Lower leg skin (tissue), 4 donors: ENCODE data around the gene EGFL7. TPM values are rescaled to one million over a fixed set of nuclear protein-coding genes. Genes with fewer than 3 reads are reported as not detected.

Experiments used
- DNase-seq, 2 donors: peaks; one replicate each; pipeline ENCODE4 v3.0.0-alpha.2; 2019; ENCODE audit warnings: low spot score in 2 of 2
- H3K4me3 ChIP-seq: fragments of 200-600 bp; sonication (generic); 2 replicates; pipeline ENCODE4 v1.5.1; 2017; ENCODE audit warnings: mild to moderate bottlenecking, low read depth; ENCODE audit not compliant: poor library complexity, severe bottlenecking
- CTCF ChIP-seq, 3 donors: fragments of 450-650 bp; IDR thresholded peaks; one replicate each; pipeline ENCODE4 v1.5.1; 2016; ENCODE audit warnings: antibody characterized with exemption in 3 of 3, mild to moderate bottlenecking in 3 of 3, moderate library complexity in 2 of 3
- POLR2A ChIP-seq, 2 donors: fragments of 450-650 bp; IDR thresholded peaks; one replicate each; pipeline ENCODE4 v1.6.1; 2016 to 2017; ENCODE audit warnings: antibody characterized with exemption in 2 of 2, mild to moderate bottlenecking in 1 of 2, moderate library complexity in 1 of 2
- WGBS, 2 donors: methylation state at CpG; one replicate each; pipeline ENCODE4 v1.1.5; 2018; 5-methylcytosine and 5-hydroxymethylcytosine counted together
- intact Hi-C: fragments of 100-400 bp; cut with DNase I; formaldehyde crosslinking; loops from one replicate; pipeline ENCODE4 v1.15.0; 2023; ENCODE audit warnings: low total_unique reads
- total RNA-seq, 4 donors: library from RNA; depleted of rRNA; stranded (reverse); fragments of >200 nt; gene quantifications; one replicate each; pipeline ENCODE4 v1.1.0, GENCODE V29; 2016

EGFL7 gene
- total RNA-seq, 4 donors from 2014 or later: 27.8 to 62.2 (median 46.2) TPM

DNA sequence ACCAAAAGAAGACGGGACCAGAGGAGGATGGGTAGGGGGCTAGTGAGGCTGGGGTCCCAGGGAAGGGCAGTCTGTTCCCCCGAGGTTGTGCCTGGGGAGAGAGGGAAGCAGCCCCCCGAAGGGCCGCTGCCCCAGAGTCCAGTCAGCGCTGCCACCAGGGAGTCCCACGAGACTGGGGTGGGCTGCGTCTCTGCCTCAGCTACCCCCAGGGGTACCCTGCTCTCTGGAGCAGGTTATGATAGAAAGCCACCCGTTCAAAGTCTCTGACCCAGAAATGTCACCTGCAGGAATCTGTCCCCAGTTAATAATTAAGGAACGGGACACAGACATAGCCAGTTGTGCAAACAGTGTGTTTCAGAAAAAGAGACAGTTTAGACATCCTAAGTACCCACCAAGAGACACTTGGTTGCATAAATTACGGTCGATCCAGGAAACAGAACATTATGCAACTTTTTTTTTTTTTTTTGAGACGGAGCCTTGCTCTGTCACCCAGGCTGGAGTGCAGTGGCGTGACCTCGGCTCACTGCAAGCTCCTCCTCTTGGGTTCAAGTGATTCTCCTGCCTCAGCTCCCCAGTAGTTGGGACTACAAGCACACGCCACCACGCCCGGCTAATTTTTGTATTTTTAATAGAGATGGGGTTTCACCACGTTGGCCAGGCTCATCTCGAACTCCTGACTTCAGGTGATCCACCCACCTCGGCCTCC, 35.3 kb downstream of the EGFL7 start:
- 59 to 62% methylated on average over 17 to 20 of the region's 20 CpGs for WGBS, 2 donors
- no peak overlapping the region for H3K4me3 ChIP-seq
- no peak for DNase-seq
- TF ChIP-seq POLR2A (IDR thresholded peaks at IDR 0.05): no peak
- no peak for TF ChIP-seq CTCF (IDR thresholded peaks at IDR 0.05)
- intact Hi-C loops: no loop called here

DNA sequence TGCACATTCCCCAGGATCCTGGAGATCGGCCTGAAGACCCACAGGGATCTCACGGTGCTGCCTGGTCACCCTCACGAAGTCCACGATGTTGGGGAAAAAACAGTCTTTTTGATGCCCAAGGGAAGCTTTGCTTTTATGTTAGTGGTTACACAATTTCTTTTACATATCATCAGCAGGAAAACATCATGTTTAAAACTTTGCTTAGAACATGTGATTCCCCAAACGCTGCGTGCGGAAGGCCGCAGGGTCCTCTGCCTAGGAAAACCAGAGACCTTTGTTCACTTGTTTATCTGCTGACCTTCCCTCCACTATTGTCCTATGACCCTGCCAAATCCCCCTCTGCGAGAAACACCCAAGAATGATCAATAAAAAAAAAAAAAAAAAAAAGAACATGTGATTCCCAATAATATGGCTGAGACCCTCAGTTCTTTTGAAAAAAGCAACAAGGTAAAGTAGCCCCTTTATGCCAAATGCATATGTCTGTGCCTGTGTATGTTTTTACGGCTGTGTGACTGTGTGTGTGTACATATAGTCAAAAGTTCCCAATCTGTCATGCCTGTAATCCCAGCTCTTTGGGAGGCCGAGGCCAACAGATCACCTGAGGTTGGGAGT, 36.0 kb downstream of the EGFL7 start:
- DNase-seq: no peak
- intact Hi-C loops: no loop called here

DNA sequence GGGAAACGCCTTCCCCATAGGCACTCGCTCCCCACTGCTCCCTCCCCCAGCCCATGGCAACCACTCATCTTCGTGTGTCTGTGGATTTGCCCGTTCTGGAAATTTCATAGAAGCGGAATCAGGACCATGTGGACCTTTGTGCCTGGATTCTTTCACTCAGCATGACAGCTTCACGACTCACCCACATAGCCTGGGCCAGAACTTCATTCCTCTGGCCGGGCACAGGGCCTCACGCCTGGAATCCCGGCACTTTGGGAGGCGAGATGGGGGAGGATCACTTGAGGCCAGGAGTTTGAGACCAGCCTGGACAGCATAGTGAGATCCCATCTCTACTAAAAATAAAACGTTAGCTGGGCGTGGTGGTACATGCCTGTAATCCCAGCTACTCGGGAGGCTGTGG, 37.6 kb downstream of the EGFL7 start:
- WGBS, 2 donors: 51 to 56% methylated on average over 13 of the region's 13 CpGs
- TF ChIP-seq CTCF (IDR thresholded peaks at IDR 0.05) (no peak), POLR2A (IDR thresholded peaks at IDR 0.05) (no peak)
- no peak for DNase-seq
- no peak overlapping the region for H3K4me3 ChIP-seq
- intact Hi-C loops: no loop called here

More for the DNA sequence above, 36.0 kb downstream of the EGFL7 start:
- no peak for TF ChIP-seq CTCF (IDR thresholded peaks at IDR 0.05)
- TF ChIP-seq POLR2A (IDR thresholded peaks at IDR 0.05): no peak
- WGBS, 2 donors: 85 to 87% methylated on average over 11 of the region's 11 CpGs
- no peak overlapping the region for H3K4me3 ChIP-seq

DNA sequence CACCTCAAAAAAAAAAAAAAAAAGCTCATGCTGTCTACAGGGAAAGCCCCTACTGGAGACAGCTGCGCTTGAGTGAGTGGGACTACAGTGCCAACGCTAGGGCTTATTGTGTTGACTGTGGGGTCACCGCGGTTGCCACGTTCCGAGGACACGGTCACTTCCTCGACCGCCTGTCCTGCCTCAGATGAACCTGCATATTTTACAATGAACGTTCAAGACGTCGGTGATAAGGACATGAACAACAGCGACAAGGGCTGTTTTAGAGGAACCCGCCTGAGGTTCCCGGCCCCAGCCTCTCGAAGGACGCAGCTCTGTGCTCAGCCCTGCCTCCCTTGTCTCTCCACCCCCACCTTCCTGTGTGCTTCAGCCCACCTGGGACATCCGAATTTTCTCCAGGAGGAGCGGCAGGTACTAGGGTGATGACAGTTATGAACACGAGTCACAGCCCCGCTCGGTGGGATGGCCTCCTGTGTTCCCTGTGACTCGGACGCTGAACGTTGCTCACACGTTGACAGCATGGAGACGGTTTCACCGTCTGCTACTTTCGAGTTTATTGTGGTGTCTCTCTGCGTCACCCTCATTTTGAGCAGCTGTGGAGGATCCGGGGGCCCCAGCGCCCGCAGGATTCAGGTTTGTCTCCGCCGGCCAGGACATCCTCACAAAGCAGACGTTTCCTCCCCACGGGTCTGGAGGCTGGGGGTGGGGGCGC, 38.4 kb downstream of the EGFL7 start:
- intact Hi-C loops: no loop called here
- TF ChIP-seq POLR2A (IDR thresholded peaks at IDR 0.05) (no peak), CTCF (IDR thresholded peaks at IDR 0.05) (no peak)
- no peak overlapping the region for H3K4me3 ChIP-seq
- DNase-seq: no peak
- 39 to 40% methylated on average over 37 to 38 of the region's 38 CpGs for WGBS, 2 donors

- TF ChIP-seq POLR2A (IDR thresholded peaks at IDR 0.05) (no peak), CTCF (IDR thresholded peaks at IDR 0.05) (no peak)
- H3K4me3 ChIP-seq: no peak overlapping the region
- DNase-seq: no peak
- 45 to 53% methylated on average over 10 of the region's 10 CpGs for WGBS, 2 donors
- intact Hi-C loops: no loop called here
Measured at GRCh38 chr9:136701668-136702053, 38.9 kb downstream of the EGFL7 start.
